DOHH2 (cell line): ENCODE measurements around the gene B3GAT2.

Experiments
- EZH2phosphoT487 ChIP-seq: fragments of 200-600 bp; sonication (generic); IDR thresholded peaks from 2 replicates; pipeline ENCODE4 v1.6.1; 2017; ENCODE audit warnings: borderline replicate concordance, mild to moderate bottlenecking, antibody characterized with exemption, low read length, moderate library complexity, mixed read lengths
- TF ChIP-seq, protein P1 (sequence below): fragments of 200-600 bp; sonication (generic); IDR thresholded peaks from one replicate; pipeline ENCODE4 v1.5.1; 2014; ENCODE audit warnings: antibody characterized with exemption, mild to moderate bottlenecking, low read depth, low read length; ENCODE audit not compliant: poor library complexity, severe bottlenecking

DNA sequence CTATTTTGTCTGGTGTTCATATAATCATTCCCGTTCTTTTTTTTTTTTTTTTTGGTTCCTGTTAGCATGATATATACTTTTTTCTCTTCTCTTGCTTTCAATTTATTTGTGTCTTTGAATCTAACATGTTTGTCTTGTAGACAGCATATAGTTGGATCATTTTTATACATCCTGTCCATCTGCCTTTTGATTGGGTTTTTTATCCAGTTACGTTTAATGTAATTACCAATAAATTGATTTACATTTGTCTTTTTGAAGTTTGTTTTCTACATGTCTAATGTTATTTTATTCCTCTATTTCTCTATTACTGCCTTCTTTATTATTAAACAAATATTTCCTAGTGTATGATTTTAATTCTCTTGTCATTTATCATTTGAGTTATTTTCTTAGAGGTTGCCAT, 84.4 kb downstream of the B3GAT2 start:
- TF ChIP-seq, protein P1, sequence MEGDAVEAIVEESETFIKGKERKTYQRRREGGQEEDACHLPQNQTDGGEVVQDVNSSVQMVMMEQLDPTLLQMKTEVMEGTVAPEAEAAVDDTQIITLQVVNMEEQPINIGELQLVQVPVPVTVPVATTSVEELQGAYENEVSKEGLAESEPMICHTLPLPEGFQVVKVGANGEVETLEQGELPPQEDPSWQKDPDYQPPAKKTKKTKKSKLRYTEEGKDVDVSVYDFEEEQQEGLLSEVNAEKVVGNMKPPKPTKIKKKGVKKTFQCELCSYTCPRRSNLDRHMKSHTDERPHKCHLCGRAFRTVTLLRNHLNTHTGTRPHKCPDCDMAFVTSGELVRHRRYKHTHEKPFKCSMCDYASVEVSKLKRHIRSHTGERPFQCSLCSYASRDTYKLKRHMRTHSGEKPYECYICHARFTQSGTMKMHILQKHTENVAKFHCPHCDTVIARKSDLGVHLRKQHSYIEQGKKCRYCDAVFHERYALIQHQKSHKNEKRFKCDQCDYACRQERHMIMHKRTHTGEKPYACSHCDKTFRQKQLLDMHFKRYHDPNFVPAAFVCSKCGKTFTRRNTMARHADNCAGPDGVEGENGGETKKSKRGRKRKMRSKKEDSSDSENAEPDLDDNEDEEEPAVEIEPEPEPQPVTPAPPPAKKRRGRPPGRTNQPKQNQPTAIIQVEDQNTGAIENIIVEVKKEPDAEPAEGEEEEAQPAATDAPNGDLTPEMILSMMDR, result no peak
- no peak for TF ChIP-seq EZH2phosphoT487
